HCT116 (cell line): ENCODE data around the gene CTTNBP2NL. TPM values are rescaled to one million over a fixed set of nuclear protein-coding genes. Genes with fewer than 3 reads are reported as not detected.

Experiments used
- ATAC-seq: fragments of 200-7000 bp; cut with Tn5 transposase; 2 replicates; pipeline ENCODE4 v1.9.1; 2020; ENCODE audit warnings: mild to moderate bottlenecking, moderate library complexity
- BruUV-seq: library from RNA; stranded (reverse); fragments of 400-500 nt; replicated peaks from 2 replicates; lab custom pipeline; 2021; lab: Mats Ljungman, UMichigan
- CTCF ChIA-PET: fragments of 300-600 bp; sonication (Branson Sonifier 250); formaldehyde crosslinking; loops from one replicate; lab custom pipeline; 2021; ENCODE audit warnings: antibody characterized with exemption; lab: Charles Lee
- POLR2A ChIA-PET: fragments of 300-600, 350-600 bp; sonication (Branson Sonifier 250); formaldehyde crosslinking; loops from one replicate; lab custom pipeline; 2021; ENCODE audit warnings: antibody characterized with exemption; lab: Charles Lee
- RAD21 ChIA-PET, 2 experiments: fragments of 300-600 bp; sonication (Branson Sonifier 250); formaldehyde crosslinking; loops; one replicate each; lab custom pipeline; 2023; ENCODE audit warnings: low total read pairs in 2 of 2; ENCODE audit not compliant: uncharacterized antibody in 2 of 2, unreplicated experiment in 2 of 2, low non-redundant PET in 1 of 2; lab: Charles Lee
- DNase-seq: peaks from one replicate; pipeline ENCODE4 v3.0.0-alpha.2; 2010; ENCODE audit warnings: low read depth, low spot score
- H2AFZ ChIP-seq: fragments of 200-600 bp; shearing (Covaris generic), sonication (generic); 2 replicates; pipeline ENCODE4 v1.6.1; 2017; ENCODE audit warnings: low read depth, mixed run types, mixed read lengths, antibody characterized with exemption, low read length; ENCODE audit not compliant: poor library complexity, severe bottlenecking
- H3K27ac ChIP-seq: 2 replicates; pipeline ENCODE4 v1.5.1; 2012; ENCODE audit warnings: low read depth, low read length
- H3K27me3 ChIP-seq: fragments of 200-600 bp; sonication (generic); 2 replicates; pipeline ENCODE4 v1.6.1; 2016; ENCODE audit warnings: mixed run types, low read length, mixed read lengths; ENCODE audit not compliant: insufficient read depth
- H3K36me3 ChIP-seq, 2 experiments: fragments of 200-500 bp in 1 of 2; fragments of 200-600 bp in 1 of 2; sonication (Bioruptor generic) in 1 of 2; sonication (generic) in 1 of 2; 2 replicates each; pipeline versions ENCODE4 v1.5.1 to v1.6.1; 2014 to 2016; ENCODE audit warnings: low read length in 2 of 2, inconsistent platforms in 1 of 2, mixed read lengths in 1 of 2, mixed run types in 1 of 2; ENCODE audit not compliant: insufficient read depth in 2 of 2, control insufficient read depth in 1 of 2
- H3K4me1 ChIP-seq, 2 experiments: fragments of 200-600 bp in 1 of 2; sonication (generic) in 1 of 2; 2 replicates each; pipeline versions ENCODE4 v1.5.1 to v1.6.1; 2012 to 2017; ENCODE audit warnings: low read length in 2 of 2, inconsistent platforms in 1 of 2, mild to moderate bottlenecking in 1 of 2, mixed read lengths in 1 of 2, mixed run types in 1 of 2, moderate library complexity in 1 of 2; ENCODE audit not compliant: insufficient read depth in 2 of 2, control insufficient read depth in 1 of 2
- H3K4me2 ChIP-seq: fragments of 200-600 bp; sonication (generic); 2 replicates; pipeline ENCODE4 v1.6.1; 2017; ENCODE audit warnings: mixed run types, low read length, mixed read lengths
- H3K4me3 ChIP-seq, 2 experiments: fragments of 200-600 bp in 1 of 2; sonication (generic) in 1 of 2; replicated peaks in 1 of 2; 2 replicates each; pipeline ENCODE4 v1.5.1; 2011 to 2016; ENCODE audit warnings: low read length in 2 of 2, control low read depth in 1 of 2, low read depth in 1 of 2, mild to moderate bottlenecking in 1 of 2, mixed read lengths in 1 of 2, mixed run types in 1 of 2
- H3K79me2 ChIP-seq: fragments of 200-600 bp; sonication (generic); 2 replicates; pipeline ENCODE4 v1.6.1; 2017; ENCODE audit warnings: mild to moderate bottlenecking, mixed run types, low read length, moderate library complexity, mixed read lengths; ENCODE audit not compliant: insufficient read depth
- H3K9ac ChIP-seq: fragments of 200-600 bp; sonication (generic); 2 replicates; pipeline ENCODE4 v1.6.1; 2016; ENCODE audit warnings: low read length, mixed read lengths
- H3K9me2 ChIP-seq: fragments of 200-600 bp; sonication (generic), shearing (Covaris generic); 2 replicates; pipeline ENCODE4 v1.6.1; 2017; ENCODE audit warnings: mixed run types, mild to moderate bottlenecking, moderate library complexity; ENCODE audit not compliant: insufficient read depth
- H3K9me3 ChIP-seq, 2 experiments: fragments of 200-500 bp in 1 of 2; fragments of 200-600 bp in 1 of 2; sonication (Bioruptor generic) in 1 of 2; sonication (generic) in 1 of 2; 2 replicates each; pipeline ENCODE4 v1.6.1; 2014 to 2017; ENCODE audit warnings: low read length in 2 of 2, mixed read lengths in 2 of 2, inconsistent platforms in 1 of 2, low read depth in 1 of 2, mild to moderate bottlenecking in 1 of 2, mixed run types in 1 of 2, moderate library complexity in 1 of 2; ENCODE audit not compliant: control insufficient read depth in 1 of 2, insufficient read depth in 1 of 2
- H4K20me1 ChIP-seq: fragments of 200-600 bp; sonication (generic), shearing (Covaris generic); 2 replicates; pipeline ENCODE4 v1.6.1; 2017; ENCODE audit warnings: mixed run types, mild to moderate bottlenecking, moderate library complexity; ENCODE audit not compliant: insufficient read depth
- EZH2phosphoT487 ChIP-seq: fragments of 200-600 bp; IDR thresholded peaks from 2 replicates; pipeline ENCODE4 v1.6.1; 2018; ENCODE audit warnings: antibody characterized with exemption, borderline replicate concordance
- MAX ChIP-seq: IDR thresholded peaks from 2 replicates; pipeline ENCODE4 v1.6.1; 2012
- POLR2A ChIP-seq: IDR thresholded peaks from 2 replicates; pipeline ENCODE4 v1.7.0; 2011; ENCODE audit warnings: borderline replicate concordance; ENCODE audit not compliant: insufficient read depth, insufficient read length; ENCODE audit errors: extremely low read depth
- SP1 ChIP-seq: IDR thresholded peaks from 2 replicates; pipeline ENCODE4 v1.6.1; 2012; ENCODE audit warnings: low read depth
- SRF ChIP-seq: IDR thresholded peaks from 2 replicates; pipeline ENCODE4 v1.6.1; 2012; ENCODE audit warnings: low read depth
- YY1 ChIP-seq: IDR thresholded peaks from 2 replicates; pipeline ENCODE4 v1.6.1; 2011; ENCODE audit warnings: low read length, low read depth, moderate library complexity, mild to moderate bottlenecking; ENCODE audit not compliant: insufficient replicate concordance; ENCODE audit errors: extremely low read depth
- ZFX ChIP-seq: fragments of 450-650 bp; IDR thresholded peaks from 2 replicates; pipeline ENCODE4 v1.6.1; 2017
- ZNF274 ChIP-seq: fragments of 200-500 bp; sonication (Bioruptor generic); IDR thresholded peaks from 2 replicates; pipeline ENCODE4 v1.6.1; 2014; ENCODE audit warnings: mild to moderate bottlenecking, low read depth, low read length, inconsistent platforms
- intact Hi-C: fragments of 100-400 bp; cut with micrococcal nuclease; formaldehyde crosslinking; loops from 2 replicates; pipeline ENCODE4 v1.10.0; 2022
- total RNA-seq: library from RNA; stranded (reverse); gene quantifications from one replicate; pipeline ENCODE4 v1.2.1, GENCODE V29; 2021; ENCODE audit not compliant: unreplicated experiment
- TF ChIP-seq, protein P1 (sequence below): IDR thresholded peaks from 2 replicates; pipeline ENCODE4 v1.6.1; 2012; ENCODE audit warnings: low read depth

CTTNBP2NL gene
- total RNA-seq, 1 experiment from 2014 or later, result 18.0 TPM

DNA sequence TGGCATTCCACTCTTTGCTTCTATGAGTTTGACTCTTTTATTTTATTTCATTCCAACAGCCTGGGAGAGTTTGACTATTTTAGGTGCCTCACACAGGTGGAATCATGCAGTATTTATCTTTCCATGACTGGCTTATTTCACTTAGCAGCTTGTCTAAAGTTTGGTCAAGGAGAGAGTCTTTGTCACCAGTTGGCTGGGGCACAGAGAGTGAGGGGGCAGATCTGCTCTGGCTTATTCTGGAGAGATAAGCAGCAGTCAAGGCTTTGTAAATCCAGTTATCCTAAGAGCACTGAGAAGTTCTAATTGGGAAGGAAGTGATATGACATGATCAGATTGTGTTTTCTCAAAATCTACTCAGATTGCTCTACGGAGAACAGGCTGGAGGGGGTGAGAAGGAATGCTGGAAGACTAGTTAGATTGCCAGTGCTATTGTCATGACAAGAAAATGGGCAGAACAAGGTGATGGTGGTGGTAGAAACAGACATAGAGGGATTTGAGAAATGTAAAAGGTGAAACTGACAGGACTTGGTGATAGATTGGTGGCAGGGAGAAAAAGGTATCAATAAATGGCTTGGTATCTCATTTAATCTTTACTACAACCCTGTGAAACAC lies 12.1 kb upstream of the CTTNBP2NL start:
- peaks cover 19% of the 10 kb centered on the region; the same call in 1 of the 2 replicates for H3K27me3 ChIP-seq
- DNase-seq (no peak), ATAC-seq (no peak)
- BruUV-seq, result no TSS peak
- H4K20me1 ChIP-seq, result no peaks in the 10 kb centered on the region
- H2AFZ ChIP-seq, result no peak overlapping the region
- H3K4me1 ChIP-seq, result peaks cover 0 to 4% of the 10 kb centered on the region in 2 experiments; a peak in 1 of 4 replicates
- H3K27ac ChIP-seq, result no peak overlapping the region
- TF ChIP-seq ZFX, result no peak
- TF ChIP-seq SRF, result no peak
- TF ChIP-seq, protein P1, sequence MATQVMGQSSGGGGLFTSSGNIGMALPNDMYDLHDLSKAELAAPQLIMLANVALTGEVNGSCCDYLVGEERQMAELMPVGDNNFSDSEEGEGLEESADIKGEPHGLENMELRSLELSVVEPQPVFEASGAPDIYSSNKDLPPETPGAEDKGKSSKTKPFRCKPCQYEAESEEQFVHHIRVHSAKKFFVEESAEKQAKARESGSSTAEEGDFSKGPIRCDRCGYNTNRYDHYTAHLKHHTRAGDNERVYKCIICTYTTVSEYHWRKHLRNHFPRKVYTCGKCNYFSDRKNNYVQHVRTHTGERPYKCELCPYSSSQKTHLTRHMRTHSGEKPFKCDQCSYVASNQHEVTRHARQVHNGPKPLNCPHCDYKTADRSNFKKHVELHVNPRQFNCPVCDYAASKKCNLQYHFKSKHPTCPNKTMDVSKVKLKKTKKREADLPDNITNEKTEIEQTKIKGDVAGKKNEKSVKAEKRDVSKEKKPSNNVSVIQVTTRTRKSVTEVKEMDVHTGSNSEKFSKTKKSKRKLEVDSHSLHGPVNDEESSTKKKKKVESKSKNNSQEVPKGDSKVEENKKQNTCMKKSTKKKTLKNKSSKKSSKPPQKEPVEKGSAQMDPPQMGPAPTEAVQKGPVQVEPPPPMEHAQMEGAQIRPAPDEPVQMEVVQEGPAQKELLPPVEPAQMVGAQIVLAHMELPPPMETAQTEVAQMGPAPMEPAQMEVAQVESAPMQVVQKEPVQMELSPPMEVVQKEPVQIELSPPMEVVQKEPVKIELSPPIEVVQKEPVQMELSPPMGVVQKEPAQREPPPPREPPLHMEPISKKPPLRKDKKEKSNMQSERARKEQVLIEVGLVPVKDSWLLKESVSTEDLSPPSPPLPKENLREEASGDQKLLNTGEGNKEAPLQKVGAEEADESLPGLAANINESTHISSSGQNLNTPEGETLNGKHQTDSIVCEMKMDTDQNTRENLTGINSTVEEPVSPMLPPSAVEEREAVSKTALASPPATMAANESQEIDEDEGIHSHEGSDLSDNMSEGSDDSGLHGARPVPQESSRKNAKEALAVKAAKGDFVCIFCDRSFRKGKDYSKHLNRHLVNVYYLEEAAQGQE, result no peak
- no peak for TF ChIP-seq YY1
- no peak for TF ChIP-seq MAX
- no peak for TF ChIP-seq EZH2phosphoT487
- no peak for TF ChIP-seq POLR2A
- TF ChIP-seq ZNF274, result no peak
- TF ChIP-seq SP1, result no peak
- H3K4me2 ChIP-seq, result no peak overlapping the region
- POLR2A ChIA-PET, result no interaction called here
- no peaks in the 10 kb centered on the region for H3K36me3 ChIP-seq
- no peaks in the 10 kb centered on the region for H3K9me2 ChIP-seq
- RAD21 ChIA-PET, result no interaction called here
- no peak overlapping the region for H3K4me3 ChIP-seq
- CTCF ChIA-PET, result no interaction called here
- no peaks in the 10 kb centered on the region for H3K9me3 ChIP-seq
- no peak overlapping the region for H3K9ac ChIP-seq
- no peaks in the 10 kb centered on the region for H3K79me2 ChIP-seq
- intact Hi-C loops, result no loop called here
